Measurements from ENCODE around the gene TPD52L1. TPM values are rescaled to one million over a fixed set of nuclear protein-coding genes. Genes with fewer than 3 reads are reported as not detected.
A peak's percentile ranks its signal among the peaks of the same experiment; 100 is the strongest.

The TPD52L1 gene
- total and polyA plus RNA-seq, 2 experiments from 2014 or later, result 22.8 to 24.0 TPM

- Histone ChIP-seq H3K79me2 (replicated peaks; ENCODE audit: insufficient read depth) (no peaks in the 10 kb centered on the region), H2AFZ (peak overlapping the region; percentile 32; the same call in 1 of the 2 replicates), H3K36me3 (ENCODE audit: insufficient read depth) (no peaks in the 10 kb centered on the region; the same call in 1 of the 2 replicates), H3F3A (replicated peaks; ENCODE audit: low read depth) (no peaks in the 10 kb centered on the region), H3K27me3 (ENCODE audit: insufficient read depth) (no peaks in the 10 kb centered on the region), H3K9me2 (ENCODE audit: insufficient read depth) (peaks cover 10% of the 10 kb centered on the region; the same call in 1 of the 2 replicates), H3K4me3 (no peak overlapping the region), H3K4me2 (no peak overlapping the region), H3K27ac (ENCODE audit: low read depth) (no peak overlapping the region), H3K4me1 (ENCODE audit: insufficient read depth) (peaks cover 8% of the 10 kb centered on the region; the same call in 1 of the 2 replicates), H4K20me1 (replicated peaks; ENCODE audit: insufficient read depth) (no peaks in the 10 kb centered on the region)
- no peak for TF ChIP-seq EZH2phosphoT487 (IDR thresholded peaks at IDR 0.05; ENCODE audit: unreplicated experiment)
- no peak for TF ChIP-seq ZNF114 (CRISPR knock-in tag; IDR thresholded peaks at IDR 0.05)
- TF ChIP-seq REST (IDR thresholded peaks at IDR 0.05; ENCODE audit: unreplicated experiment), result no peak
- no peak for TF ChIP-seq ZNF331 (CRISPR knock-in tag; IDR thresholded peaks at IDR 0.05; ENCODE audit: low read depth)
- no peak for TF ChIP-seq STAT1 (IDR thresholded peaks at IDR 0.05; ENCODE audit: unreplicated experiment)
- no peak for TF ChIP-seq ETS1 (IDR thresholded peaks at IDR 0.05)
- TF ChIP-seq CREB1 (CRISPR knock-in tag; IDR thresholded peaks at IDR 0.05; ENCODE audit: low read depth), result no peak
- TF ChIP-seq NANOG (IDR thresholded peaks at IDR 0.05; ENCODE audit: borderline replicate concordance), result no peak
- no peak for TF ChIP-seq EZH2 (IDR thresholded peaks at IDR 0.05; ENCODE audit: low read depth, unreplicated experiment)
- no peak for TF ChIP-seq JUNB (IDR thresholded peaks at IDR 0.05; ENCODE audit: unreplicated experiment)
- no peak for TF ChIP-seq ZNF462 (CRISPR knock-in tag; IDR thresholded peaks at IDR 0.05)
- TF ChIP-seq POLR2AphosphoS5 (IDR thresholded peaks at IDR 0.05; ENCODE audit: low read depth), result no peak
- no peak for TF ChIP-seq CTCF (conservative IDR thresholded peaks at IDR 0.05; ENCODE audit: low read depth in 2 of 2)
- H3K4me3 Mint-ChIP-seq, result no peak overlapping the region
- peaks cover 2% of the 10 kb centered on the region for H3K27me3 Mint-ChIP-seq (ENCODE audit: insufficient read depth, low read depth, poor library complexity)
- DNase-seq (ENCODE audit: low spot score) (no peak), ATAC-seq (no peak)
- H3K27ac Mint-ChIP-seq, result no peak overlapping the region
- H3K4me1 Mint-ChIP-seq, result peaks cover 24% of the 10 kb centered on the region
- peaks cover 14% of the 10 kb centered on the region for H3K9me3 Mint-ChIP-seq
- H3K36me3 Mint-ChIP-seq (ENCODE audit: low read depth), result peaks cover 11% of the 10 kb centered on the region
Observed at GRCh38 chr6:125124049-125124669, 29.4 kb upstream of the TPD52L1 start.

Data from GM23338 (cell line).